K562 (cell line): ENCODE data around the gene MCRS1. TPM values are rescaled to one million over a fixed set of nuclear protein-coding genes. Genes with fewer than 3 reads are reported as not detected.
A peak's percentile ranks its signal among the peaks of the same experiment; 100 is the strongest.

Experiments
- ATAC-seq: fragments of 200-7000 bp; cut with Tn5 transposase; 3 replicates; pipeline ENCODE4 v1.9.1; 2020; ENCODE audit warnings: moderate library complexity
- BruUV-seq: library from RNA; stranded (reverse); fragments of 400-500 nt; replicated peaks from 2 replicates; lab custom pipeline; 2021; lab: Mats Ljungman, UMichigan
- CTCF ChIA-PET: fragments of 300-600 bp; formaldehyde crosslinking; extraction: SDS; loops from one replicate; lab custom pipeline; 2021; ENCODE audit warnings: low intra/inter-chr PET ratio; lab: Yijun Ruan, JAX
- POLR2A ChIA-PET: fragments of 300-600, 350-650 bp; sonication (Branson Sonifier 250); formaldehyde crosslinking; extraction: SDS; loops from one replicate; lab custom pipeline; 2021; ENCODE audit warnings: antibody characterized with exemption, inconsistent platforms; lab: Yijun Ruan, JAX
- DNase-seq, 4 experiments: peaks; one replicate each; pipeline versions ENCODE4 v3.0.0 to v3.0.0-alpha.2; 2011 to 2018; ENCODE audit warnings: low spot score in 3 of 4, mixed read lengths in 3 of 4; ENCODE audit errors: extremely low read depth in 1 of 4
- FAIRE-seq: peaks from 2 replicates; lab custom pipeline; 2011; peaks lifted over from hg19 to GRCh38; lab: Jason Lieb, UNC
- H2AFZ ChIP-seq: 2 replicates; pipeline ENCODE4 v1.6.0; 2011; ENCODE audit warnings: low read depth, low read length, control low read depth, inconsistent platforms
- H3K27ac ChIP-seq: fragments of 200-600 bp; 3 replicates; pipeline ENCODE4 v1.8.0; 2011; ENCODE audit warnings: low read depth, mild to moderate bottlenecking, control low read depth, inconsistent platforms, low read length, moderate library complexity, mixed read lengths; ENCODE audit errors: extremely low read depth
- H3K27me3 ChIP-seq, 2 experiments: fragments of 300-600 bp in 1 of 2; 2 replicates in 1 of 2; 3 replicates in 1 of 2; pipeline versions ENCODE4 v1.6.0 to v1.8.0; 2011; ENCODE audit warnings: inconsistent platforms in 2 of 2, low read length in 2 of 2, mild to moderate bottlenecking in 1 of 2, mixed read lengths in 1 of 2, moderate library complexity in 1 of 2; ENCODE audit not compliant: control insufficient read depth in 2 of 2, insufficient read depth in 2 of 2
- H3K36me3 ChIP-seq: fragments of 300-600 bp; 3 replicates; pipeline ENCODE4 v1.8.0; 2011; ENCODE audit warnings: mild to moderate bottlenecking, low read length, inconsistent platforms; ENCODE audit not compliant: control insufficient read depth, insufficient read depth
- H3K4me1 ChIP-seq, 2 experiments: fragments of 200-600 bp in 1 of 2; replicated peaks in 1 of 2; 2 replicates in 1 of 2; 3 replicates in 1 of 2; pipeline versions ENCODE4 v1.5.1 to v1.8.0; 2011; ENCODE audit warnings: inconsistent platforms in 2 of 2, low read length in 2 of 2, mild to moderate bottlenecking in 1 of 2, mixed read lengths in 1 of 2, moderate library complexity in 1 of 2; ENCODE audit not compliant: control insufficient read depth in 2 of 2, insufficient read depth in 2 of 2
- H3K4me2 ChIP-seq: 2 replicates; pipeline ENCODE4 v1.6.1; 2011; ENCODE audit warnings: low read length, control low read depth, inconsistent platforms, mixed read lengths; ENCODE audit not compliant: insufficient read depth
- H3K4me3 ChIP-seq: fragments of 200-600 bp; sonication (generic), shearing (Covaris generic); 2 replicates; pipeline ENCODE4 v1.5.1; 2016; ENCODE audit warnings: control low read depth, inconsistent platforms
- H3K79me2 ChIP-seq: fragments of 200-600 bp; 3 replicates; pipeline ENCODE4 v1.8.0; 2011; ENCODE audit warnings: low read length, inconsistent platforms; ENCODE audit not compliant: control insufficient read depth, insufficient read depth
- H3K9ac ChIP-seq, 2 experiments: 2 replicates each; pipeline versions ENCODE4 v1.6.0 to v1.6.1; 2011; ENCODE audit warnings: low read depth in 2 of 2, low read length in 2 of 2, control low read depth in 1 of 2, inconsistent platforms in 1 of 2, mild to moderate bottlenecking in 1 of 2, mixed read lengths in 1 of 2; ENCODE audit not compliant: insufficient read depth in 1 of 2
- H3K9me1 ChIP-seq: one replicate; pipeline ENCODE4 v1.6.0; 2011; ENCODE audit warnings: inconsistent platforms, mild to moderate bottlenecking, low read length, moderate library complexity; ENCODE audit not compliant: control insufficient read depth, insufficient read depth
- H3K9me3 ChIP-seq: replicated peaks from 2 replicates; pipeline ENCODE4 v1.5.1; 2011; ENCODE audit warnings: low read depth, low read length, inconsistent platforms; ENCODE audit not compliant: control insufficient read depth, insufficient read depth
- H4K20me1 ChIP-seq: replicated peaks from 2 replicates; pipeline ENCODE4 v1.6.1; 2011; ENCODE audit warnings: low read length, inconsistent platforms, mixed read lengths; ENCODE audit not compliant: control insufficient read depth, insufficient read depth
- GABPB1 ChIP-seq: sonication (generic); formaldehyde crosslinking; IDR thresholded peaks from 2 replicates; pipeline ENCODE4 v1.8.0; 2022; ENCODE audit warnings: mild to moderate bottlenecking, missing genetic modification reagents
- NR3C1 ChIP-seq: sonication (generic); formaldehyde crosslinking; IDR thresholded peaks from 2 replicates; pipeline ENCODE4 v1.8.1; 2022; ENCODE audit warnings: missing genetic modification reagents
- ZNF384 ChIP-seq: IDR thresholded peaks from 2 replicates; pipeline ENCODE4 v1.6.1; 2012; ENCODE audit warnings: low read depth, low read length, improper control_type of control experiment
- ZNF507 ChIP-seq: conservative IDR thresholded peaks from 2 replicates; pipeline ENCODE4 v1.6.1; 2017; ENCODE audit warnings: missing genetic modification characterization, missing compliant biosample characterization
- WGBS: fragments of 100-300 bp; shearing (Covaris generic); methylation state at CpG from one replicate; pipeline ENCODE4 v1.1.6; 2016; ENCODE audit warnings: low coverage, mixed read lengths; ENCODE audit not compliant: insufficient coverage; ENCODE audit errors: missing lambda C conversion rate; 5-methylcytosine and 5-hydroxymethylcytosine counted together
- in situ Hi-C: fragments of 300-500 bp; cut with MboI; formaldehyde crosslinking; loops from 4 replicates; pipeline ENCODE4 v1.15.0; 2018; ENCODE audit warnings: inconsistent platforms, mixed read lengths
- intact Hi-C: fragments of 100-400 bp; cut with micrococcal nuclease; formaldehyde crosslinking; loops from 2 replicates; pipeline ENCODE4 v1.14.2; 2022
- polyA plus RNA-seq, 8 experiments: library from polyadenylated mRNA; depleted of rRNA in 4 of 8; stranded (reverse) in 5 of 8; unstranded in 3 of 8; fragments of >200 nt; fragmentation: Nextera tagmentation in 2 of 8; fragmentation: Illumina TruSeq in 1 of 8; extraction: Ambion mirVana in 2 of 8; extraction: Trizol in 1 of 8; gene quantifications; 2 replicates each; pipeline versions ENCODE4 v1.2.1 to v1.2.3, GENCODE V29; 2011 to 2014; ENCODE audit warnings: inconsistent platforms in 1 of 8, missing spikeins in 1 of 8
- total RNA-seq, 7 experiments: library from RNA; depleted of rRNA in 6 of 7; stranded (reverse); fragments of >200 nt in 6 of 7; fragmentation: Illumina TruSeq in 2 of 7; extraction: Trizol in 2 of 7; gene quantifications; 2 replicates each; pipeline versions ENCODE4 v1.2.1 to v1.2.3, GENCODE V29; 2011 to 2021; ENCODE audit warnings: low replicate concordance in 1 of 7
- TF ChIP-seq, protein P1 (sequence below): sonication (generic); formaldehyde crosslinking; IDR thresholded peaks from 2 replicates; pipeline ENCODE4 v1.8.0; 2022; ENCODE audit warnings: missing genetic modification reagents, mild to moderate bottlenecking, moderate library complexity, borderline replicate concordance
- TF ChIP-seq, protein P2 (sequence below): sonication (generic); formaldehyde crosslinking; IDR thresholded peaks from 2 replicates; pipeline ENCODE4 v1.8.1; 2023; ENCODE audit warnings: mild to moderate bottlenecking, missing genetic modification reagents
- TF ChIP-seq, protein P3 (sequence below): fragments of 250-450 bp; sonication (Bioruptor Pico); IDR thresholded peaks from 2 replicates; pipeline ENCODE4 v1.9.0; 2021; ENCODE audit warnings: mild to moderate bottlenecking, inconsistent platforms

Gene MCRS1
- total and polyA plus RNA-seq, 9 of the 15 experiments (the other 6 are each of a cell fraction or from before 2014, with no cell fraction given), result 50.0 to 100 (median 73.2) TPM

DNA sequence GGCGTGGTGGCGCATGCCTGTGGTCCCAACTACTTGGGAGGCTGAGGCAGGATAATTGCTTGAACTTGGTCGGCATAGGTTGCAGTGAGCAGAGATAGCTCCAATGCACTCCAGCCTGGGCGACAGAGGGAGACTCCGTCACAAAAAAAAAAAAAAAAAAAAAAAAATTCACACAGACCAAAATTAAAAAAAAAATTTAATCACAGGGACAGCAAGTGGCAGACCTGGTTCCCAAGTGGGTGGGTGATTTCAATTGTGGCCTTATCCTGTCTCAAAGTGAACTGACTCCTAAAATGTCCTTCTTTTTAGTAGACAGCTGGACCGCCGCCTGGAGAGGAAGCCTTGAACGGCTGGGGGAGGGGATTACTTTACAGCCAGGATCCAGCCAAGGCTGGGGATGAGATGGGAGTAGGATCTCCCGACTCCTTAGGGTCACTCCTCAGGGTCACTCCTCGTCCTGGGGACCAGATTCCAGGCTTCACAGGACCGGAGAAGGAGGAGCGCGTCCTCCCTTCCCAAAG, 30.7 kb downstream of the MCRS1 start:
- Histone ChIP-seq H3K27ac (no peak overlapping the region), H3K27me3 (peaks cover 14 to 34% of the 10 kb centered on the region in 2 experiments), H3K4me2 (peak overlapping the region; percentile 84), H2AFZ (peak overlapping the region; percentile 82), H3K79me2 (no peaks in the 10 kb centered on the region), H3K4me3 (no peak overlapping the region; the same call in 1 of the 2 replicates), H3K9me1 (peaks cover 3% of the 10 kb centered on the region), H3K9ac (peak overlapping the region in 1 of 2 experiments; percentile 86; a peak in 1 of 4 replicates), H3K4me1 (peaks cover 0 to 37% of the 10 kb centered on the region in 2 experiments; a peak in 4 of 5 replicates), H3K36me3 (no peaks in the 10 kb centered on the region), H4K20me1 (0 out of 2 replicates have a peak, but pooled peaks cover 9% of the 10 kb centered on the region), H3K9me3 (no peaks in the 10 kb centered on the region)
- ATAC-seq, result no peak
- POLR2A ChIA-PET, result interaction anchor here (0.6 to 2.4 kb wide), 4 partner anchors 10 to 20 kb away, joined by 3 to 9 read pairs (median 3); no protein-coding TSS in a partner anchor
- DNase-seq, result no peak
- WGBS, result 34% methylated on average over 13 of the region's 13 CpGs
- BruUV-seq, result no TSS peak
- TF ChIP-seq GABPB1 (CRISPR knock-in tag), result no peak
- TF ChIP-seq, protein P1, sequence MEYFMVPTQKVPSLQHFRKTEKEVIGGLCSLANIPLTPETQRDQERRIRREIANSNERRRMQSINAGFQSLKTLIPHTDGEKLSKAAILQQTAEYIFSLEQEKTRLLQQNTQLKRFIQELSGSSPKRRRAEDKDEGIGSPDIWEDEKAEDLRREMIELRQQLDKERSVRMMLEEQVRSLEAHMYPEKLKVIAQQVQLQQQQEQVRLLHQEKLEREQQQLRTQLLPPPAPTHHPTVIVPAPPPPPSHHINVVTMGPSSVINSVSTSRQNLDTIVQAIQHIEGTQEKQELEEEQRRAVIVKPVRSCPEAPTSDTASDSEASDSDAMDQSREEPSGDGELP, result 0 out of 2 replicates have a peak, but pooled peaks have one; percentile 1
- TF ChIP-seq, protein P2, sequence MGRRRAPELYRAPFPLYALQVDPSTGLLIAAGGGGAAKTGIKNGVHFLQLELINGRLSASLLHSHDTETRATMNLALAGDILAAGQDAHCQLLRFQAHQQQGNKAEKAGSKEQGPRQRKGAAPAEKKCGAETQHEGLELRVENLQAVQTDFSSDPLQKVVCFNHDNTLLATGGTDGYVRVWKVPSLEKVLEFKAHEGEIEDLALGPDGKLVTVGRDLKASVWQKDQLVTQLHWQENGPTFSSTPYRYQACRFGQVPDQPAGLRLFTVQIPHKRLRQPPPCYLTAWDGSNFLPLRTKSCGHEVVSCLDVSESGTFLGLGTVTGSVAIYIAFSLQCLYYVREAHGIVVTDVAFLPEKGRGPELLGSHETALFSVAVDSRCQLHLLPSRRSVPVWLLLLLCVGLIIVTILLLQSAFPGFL, result no peak
- TF ChIP-seq NR3C1 (CRISPR knock-in tag), result no peak
- TF ChIP-seq ZNF384, result peak; percentile 12; the same call in 1 of the 2 replicates
- TF ChIP-seq, protein P3, sequence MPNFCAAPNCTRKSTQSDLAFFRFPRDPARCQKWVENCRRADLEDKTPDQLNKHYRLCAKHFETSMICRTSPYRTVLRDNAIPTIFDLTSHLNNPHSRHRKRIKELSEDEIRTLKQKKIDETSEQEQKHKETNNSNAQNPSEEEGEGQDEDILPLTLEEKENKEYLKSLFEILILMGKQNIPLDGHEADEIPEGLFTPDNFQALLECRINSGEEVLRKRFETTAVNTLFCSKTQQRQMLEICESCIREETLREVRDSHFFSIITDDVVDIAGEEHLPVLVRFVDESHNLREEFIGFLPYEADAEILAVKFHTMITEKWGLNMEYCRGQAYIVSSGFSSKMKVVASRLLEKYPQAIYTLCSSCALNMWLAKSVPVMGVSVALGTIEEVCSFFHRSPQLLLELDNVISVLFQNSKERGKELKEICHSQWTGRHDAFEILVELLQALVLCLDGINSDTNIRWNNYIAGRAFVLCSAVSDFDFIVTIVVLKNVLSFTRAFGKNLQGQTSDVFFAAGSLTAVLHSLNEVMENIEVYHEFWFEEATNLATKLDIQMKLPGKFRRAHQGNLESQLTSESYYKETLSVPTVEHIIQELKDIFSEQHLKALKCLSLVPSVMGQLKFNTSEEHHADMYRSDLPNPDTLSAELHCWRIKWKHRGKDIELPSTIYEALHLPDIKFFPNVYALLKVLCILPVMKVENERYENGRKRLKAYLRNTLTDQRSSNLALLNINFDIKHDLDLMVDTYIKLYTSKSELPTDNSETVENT (CRISPR knock-in tag), result no peak
- TF ChIP-seq ZNF507 (tag), result no peak
- intact Hi-C loops (no loop called here), in situ Hi-C loops (no loop called here)
- no peak for FAIRE-seq
- CTCF ChIA-PET, result no interaction called here
